Activated CD4-positive, alpha-beta T cell treated with anti-CD3 and anti-CD28 coated beads, Interleukin-10, Interleukin-2, amounts not matched to agents 100 ng/mL and 50 ng/mL, durations not matched to agents 16 hours and 8 hours (primary cell): ENCODE data around the gene PRR5.
"Not testable (repeated sequence)": the region's sequence is repeated elsewhere in the genome, so short reads cannot be mapped to it uniquely, and the experiment has no call there.

Experiments used
- DNase-seq: peaks from one replicate; pipeline ENCODE4 v3.0.0-alpha.2; 2020

Gene PRR5

GRCh38 chr22:44701824-44702478 is at the start of gene PRR5:
Gene PRR5, plus strand, starts transcription at chr22:44702204. Its CDS starts 271 bp downstream, at chr22:44702475.
- DNase-seq = peak; percentile 89

- not testable (repeated sequence) for DNase-seq
Measured at GRCh38 chr22:44652866-44653265, 49.1 kb upstream of the PRR5 start.

GRCh38 chr22:44658311-44658953 is 43.6 kb upstream of the PRR5 start:
- DNase-seq = no peak

GRCh38 chr22:44659140-44659539 is 42.9 kb upstream of the PRR5 start:
- DNase-seq = no peak

GRCh38 chr22:44660051-44660830 is 41.8 kb upstream of the PRR5 start:
- no peak for DNase-seq

GRCh38 chr22:44661070-44661469 is 40.9 kb upstream of the PRR5 start:
- no peak for DNase-seq

GRCh38 chr22:44661659-44662569 is 40.1 kb upstream of the PRR5 start:
- no peak for DNase-seq

- DNase-seq = no peak
Measured at GRCh38 chr22:44663256-44663999, 38.6 kb upstream of the PRR5 start.

- DNase-seq = peak; percentile 68
Measured at GRCh38 chr22:44664149-44664548, 37.9 kb upstream of the PRR5 start.

GRCh38 chr22:44665115-44665514 is 36.9 kb upstream of the PRR5 start:
- DNase-seq = no peak

- no peak for DNase-seq
Measured at GRCh38 chr22:44666207-44666585, 35.8 kb upstream of the PRR5 start.

GRCh38 chr22:44667276-44667675 is 34.7 kb upstream of the PRR5 start:
- DNase-seq = no peak

GRCh38 chr22:44667829-44668189 is 34.2 kb upstream of the PRR5 start:
- DNase-seq = peak; percentile 51

- DNase-seq = no peak
Measured at GRCh38 chr22:44668190-44668885, 33.7 kb upstream of the PRR5 start.

GRCh38 chr22:44668886-44669521 is 33.0 kb upstream of the PRR5 start:
- DNase-seq = no peak

- DNase-seq = no peak
Measured at GRCh38 chr22:44669561-44669976, 32.4 kb upstream of the PRR5 start.

- DNase-seq = no peak
Measured at GRCh38 chr22:44670220-44670988, 31.6 kb upstream of the PRR5 start.

GRCh38 chr22:44671742-44672141 is 30.3 kb upstream of the PRR5 start:
- peak; percentile 47 for DNase-seq

- no peak for DNase-seq
Measured at GRCh38 chr22:44672632-44673031, 29.4 kb upstream of the PRR5 start.

GRCh38 chr22:44673406-44673805 is 28.6 kb upstream of the PRR5 start:
- DNase-seq = no peak
